OCI-LY3 (cell line): Measurements from ENCODE around the gene MBNL1.

Source experiments
- H2AFZ ChIP-seq: fragments of 200-600, 300-600 bp; shearing (Covaris generic); 2 replicates; pipeline ENCODE4 v1.6.0; 2014; ENCODE audit warnings: antibody characterized with exemption, low read depth, low read length
- H3K27ac ChIP-seq: fragments of 200-600, 300-600 bp; sonication (generic); 2 replicates; pipeline ENCODE4 v1.5.1; 2014; ENCODE audit warnings: mild to moderate bottlenecking, low read length, moderate library complexity, mixed read lengths
- H3K27me3 ChIP-seq: fragments of 200-600, 300-600 bp; sonication (generic); 2 replicates; pipeline ENCODE4 v1.6.1; 2014; ENCODE audit warnings: low read depth, low read length, mixed read lengths
- H3K36me3 ChIP-seq: fragments of 200-600, 300-600 bp; sonication (generic); replicated peaks from 2 replicates; pipeline ENCODE3; 2014; ENCODE audit warnings: low read depth, low read length, mixed read lengths
- H3K4me1 ChIP-seq: fragments of 300-600, 200-600 bp; sonication (generic); 2 replicates; pipeline ENCODE4 v1.6.1; 2014; ENCODE audit warnings: low read length, mixed read lengths
- H3K4me2 ChIP-seq: fragments of 200-600, 300-600 bp; sonication (generic); 2 replicates; pipeline ENCODE4 v1.6.1; 2014; ENCODE audit warnings: low read length, mixed read lengths
- H3K4me3 ChIP-seq: fragments of 300-600, 200-600 bp; sonication (generic); 2 replicates; pipeline ENCODE4 v1.5.1; 2014; ENCODE audit warnings: antibody characterized with exemption, mild to moderate bottlenecking, low read length, moderate library complexity
- H3K79me2 ChIP-seq: fragments of 300-600, 200-600 bp; shearing (Covaris generic); 2 replicates; pipeline ENCODE4 v1.6.1; 2014; ENCODE audit warnings: mild to moderate bottlenecking, low read length, mixed read lengths
- H3K9ac ChIP-seq: fragments of 300-600, 200-600 bp; shearing (Covaris generic); 2 replicates; pipeline ENCODE4 v1.6.0; 2014; ENCODE audit warnings: mild to moderate bottlenecking, low read length, moderate library complexity
- H3K9me3 ChIP-seq: fragments of 200-600, 300-600 bp; shearing (Covaris generic); 2 replicates; pipeline ENCODE4 v1.6.1; 2014; ENCODE audit warnings: low read length, mixed read lengths; ENCODE audit not compliant: insufficient read depth
- H4K20me1 ChIP-seq: fragments of 200-600, 300-600 bp; sonication (generic); 2 replicates; pipeline ENCODE4 v1.6.1; 2016; ENCODE audit warnings: low read length, mixed read lengths; ENCODE audit not compliant: insufficient read depth
- CTCF ChIP-seq: fragments of 200-600, 300-600 bp; sonication (generic); IDR thresholded peaks from 2 replicates; pipeline ENCODE4 v1.5.1; 2014; ENCODE audit warnings: antibody characterized with exemption, low read length, low read depth
- EZH2phosphoT487 ChIP-seq: fragments of 200-600 bp; shearing (Covaris generic); IDR thresholded peaks from 2 replicates; pipeline ENCODE4 v1.6.1; 2018; ENCODE audit warnings: antibody characterized with exemption, mixed run types, low read depth

MBNL1 gene

GRCh38 chr3:152488449-152488848 lies 219.7 kb downstream of the MBNL1 start:
- peaks cover 11% of the 10 kb centered on the region for H3K4me1 ChIP-seq
- no peaks in the 10 kb centered on the region for H4K20me1 ChIP-seq
- no peaks in the 10 kb centered on the region for H3K27me3 ChIP-seq
- H2AFZ ChIP-seq: no peak overlapping the region
- no peak overlapping the region for H3K4me2 ChIP-seq
- H3K27ac ChIP-seq: no peak overlapping the region
- H3K9ac ChIP-seq: no peak overlapping the region
- H3K79me2 ChIP-seq: no peaks in the 10 kb centered on the region
- H3K4me3 ChIP-seq: no peak overlapping the region
- H3K36me3 ChIP-seq: peaks cover 3% of the 10 kb centered on the region
- no peaks in the 10 kb centered on the region for H3K9me3 ChIP-seq
- TF ChIP-seq CTCF (no peak), EZH2phosphoT487 (no peak)

- no peaks in the 10 kb centered on the region for H3K27me3 ChIP-seq
- peak overlapping the region; percentile 83 for H2AFZ ChIP-seq
- H3K36me3 ChIP-seq: peaks cover 3% of the 10 kb centered on the region
- no peak overlapping the region for H3K4me3 ChIP-seq
- no peak overlapping the region for H3K27ac ChIP-seq
- no peaks in the 10 kb centered on the region for H4K20me1 ChIP-seq
- H3K4me1 ChIP-seq: peaks cover 15% of the 10 kb centered on the region
- TF ChIP-seq CTCF (no peak), EZH2phosphoT487 (no peak)
- peak overlapping the region; percentile 48 for H3K4me2 ChIP-seq
- no peaks in the 10 kb centered on the region for H3K79me2 ChIP-seq
- H3K9ac ChIP-seq: no peak overlapping the region
- no peaks in the 10 kb centered on the region for H3K9me3 ChIP-seq
Measured at GRCh38 chr3:152491922-152492321, 223.2 kb downstream of the MBNL1 start.

GRCh38 chr3:152496286-152496685 lies 227.6 kb downstream of the MBNL1 start:
- Histone ChIP-seq H3K36me3 (no peaks in the 10 kb centered on the region), H3K4me1 (peaks cover 14% of the 10 kb centered on the region), H3K27me3 (no peaks in the 10 kb centered on the region), H3K79me2 (no peaks in the 10 kb centered on the region), H2AFZ (no peak overlapping the region), H3K9me3 (no peaks in the 10 kb centered on the region), H3K4me3 (no peak overlapping the region), H3K27ac (no peak overlapping the region), H3K9ac (no peak overlapping the region), H4K20me1 (no peaks in the 10 kb centered on the region), H3K4me2 (no peak overlapping the region)
- TF ChIP-seq CTCF: no peak
- TF ChIP-seq EZH2phosphoT487: no peak

GRCh38 chr3:152496716-152497115 lies 228.0 kb downstream of the MBNL1 start:
- H3K4me1 ChIP-seq: peaks cover 10% of the 10 kb centered on the region
- H3K27ac ChIP-seq: no peak overlapping the region
- no peak overlapping the region for H3K4me3 ChIP-seq
- H3K9ac ChIP-seq: no peak overlapping the region
- no peaks in the 10 kb centered on the region for H4K20me1 ChIP-seq
- H3K9me3 ChIP-seq: no peaks in the 10 kb centered on the region
- no peak for TF ChIP-seq CTCF
- TF ChIP-seq EZH2phosphoT487: no peak
- no peak overlapping the region for H2AFZ ChIP-seq
- H3K27me3 ChIP-seq: no peaks in the 10 kb centered on the region
- no peaks in the 10 kb centered on the region for H3K36me3 ChIP-seq
- H3K79me2 ChIP-seq: no peaks in the 10 kb centered on the region
- no peak overlapping the region for H3K4me2 ChIP-seq
